HK-2 (cell line): ENCODE measurements around the gene MESD.

ENCODE experiments used
- DNase-seq: peaks from one replicate; pipeline ENCODE4 v3.0.0-alpha.2; 2018; ENCODE audit not compliant: unreplicated experiment

MESD gene

DNA sequence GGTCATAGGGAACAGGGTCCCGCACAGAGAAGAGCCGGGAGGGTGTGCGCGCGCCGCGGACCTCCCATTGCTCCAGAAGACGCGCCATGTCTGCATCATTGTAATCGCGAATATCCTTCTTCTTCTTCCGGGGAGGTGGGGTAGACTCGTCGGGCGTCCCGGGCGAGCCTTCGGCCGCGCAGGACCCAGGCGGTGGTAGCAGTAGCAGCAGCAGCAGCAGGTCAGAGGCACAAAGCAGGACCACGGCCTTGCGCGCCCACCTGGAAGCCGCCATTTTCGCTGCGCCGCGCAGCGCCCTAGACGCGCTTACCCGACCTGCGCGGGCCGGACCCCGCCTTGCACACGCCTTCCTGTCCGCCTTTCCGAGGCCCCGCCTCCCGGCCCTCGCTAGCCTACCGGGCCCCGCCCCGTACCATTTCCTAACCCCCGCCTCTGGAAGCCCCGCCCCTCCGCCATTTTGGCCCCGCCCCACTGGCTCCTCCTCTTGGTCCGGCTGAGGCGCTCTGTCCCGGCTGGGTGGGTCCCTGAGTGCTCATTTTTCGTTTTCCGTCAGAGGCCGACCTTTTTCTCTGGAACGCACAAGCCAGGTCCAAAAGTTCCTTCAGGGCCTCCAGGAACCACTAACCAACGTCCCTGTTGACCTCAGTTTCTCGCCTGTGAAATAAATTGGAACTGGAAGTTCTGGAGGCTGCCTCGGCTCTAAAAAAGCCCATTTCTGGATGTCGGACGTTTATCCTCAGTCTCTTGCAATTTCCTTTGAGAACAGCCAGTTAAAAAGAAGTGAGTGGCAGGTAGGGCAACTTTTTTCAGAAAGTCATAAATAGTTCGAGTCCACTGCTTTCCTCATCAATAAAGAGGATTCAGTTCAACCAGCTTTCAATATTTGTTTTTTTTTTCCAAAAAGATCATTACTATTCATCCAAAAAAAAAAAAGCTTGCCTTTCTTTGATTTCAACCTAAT is at the start of gene MESD:
TSS of gene MESD (minus strand) at position 302 of the 961 bp plus-strand sequence. CDS start at position 274, 28 bp downstream.
- peak; percentile 95 for DNase-seq

GRCh38 chr15:81038975-81039607 is 49.5 kb upstream of the MESD start:
- DNase-seq, result no peak

DNA sequence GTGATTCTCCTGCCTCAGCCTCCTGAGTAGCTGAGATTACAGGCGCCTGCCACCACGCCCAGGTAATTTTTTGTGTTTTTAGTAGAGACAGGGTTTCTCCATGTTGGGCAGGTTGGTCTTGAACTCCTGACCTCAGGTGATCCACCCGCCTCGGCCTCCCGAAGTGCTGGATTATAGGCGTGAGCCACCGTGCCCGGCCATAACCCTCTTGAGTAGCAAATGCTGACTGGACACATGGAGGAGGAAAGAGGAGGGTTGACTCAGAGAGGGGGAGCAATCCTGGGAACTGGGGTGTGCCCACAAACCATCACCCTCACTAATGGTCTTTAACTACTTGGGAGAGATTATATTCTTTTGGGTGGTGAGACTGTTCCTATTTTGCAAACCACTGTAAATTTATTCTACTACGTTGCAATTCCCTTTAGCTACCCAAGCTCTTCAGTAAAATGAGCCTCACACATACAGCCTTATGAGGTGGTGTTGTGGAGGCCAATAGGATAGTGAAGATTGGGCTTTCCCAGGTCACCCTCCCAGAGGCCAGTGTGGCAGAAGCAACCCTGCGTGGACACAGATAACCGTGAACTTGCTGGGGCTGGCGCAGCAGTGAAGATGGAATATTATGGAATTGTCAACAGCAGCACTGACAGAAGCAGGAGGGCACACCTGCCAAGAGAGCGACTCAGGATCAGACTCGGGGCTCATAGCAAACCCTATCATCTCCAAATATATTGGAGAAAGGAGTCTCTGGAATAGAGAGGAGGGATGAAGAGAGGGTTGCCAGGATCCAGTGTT is 48.5 kb upstream of the MESD start:
- no peak for DNase-seq

- no peak for DNase-seq
These were observed 43.9 kb upstream of the MESD start for GRCh38 chr15:81033508-81033907.

GRCh38 chr15:81032818-81033217 is 43.2 kb upstream of the MESD start:
- no peak for DNase-seq

DNA sequence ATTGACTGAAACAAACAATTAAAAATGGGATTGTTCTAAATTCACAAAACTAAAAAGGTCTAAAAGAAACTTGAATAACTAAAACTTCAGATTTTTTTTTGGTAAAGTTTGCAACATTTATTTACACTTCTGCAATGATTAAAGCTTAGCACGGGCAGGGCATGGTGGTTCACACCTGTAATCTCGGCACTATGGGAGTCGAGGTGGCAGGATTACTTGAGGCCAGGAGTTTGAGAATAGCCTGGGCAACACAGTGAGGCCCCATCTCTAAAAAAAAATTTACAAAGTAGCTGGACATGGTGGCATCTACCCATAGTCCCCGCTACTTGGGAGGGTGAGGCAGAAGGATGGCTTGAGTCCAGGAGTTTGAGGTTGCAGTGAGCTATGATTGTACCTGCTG is 42.7 kb upstream of the MESD start:
- no peak for DNase-seq

- no peak for DNase-seq
These were observed 41.6 kb upstream of the MESD start for GRCh38 chr15:81031203-81031602.

DNA sequence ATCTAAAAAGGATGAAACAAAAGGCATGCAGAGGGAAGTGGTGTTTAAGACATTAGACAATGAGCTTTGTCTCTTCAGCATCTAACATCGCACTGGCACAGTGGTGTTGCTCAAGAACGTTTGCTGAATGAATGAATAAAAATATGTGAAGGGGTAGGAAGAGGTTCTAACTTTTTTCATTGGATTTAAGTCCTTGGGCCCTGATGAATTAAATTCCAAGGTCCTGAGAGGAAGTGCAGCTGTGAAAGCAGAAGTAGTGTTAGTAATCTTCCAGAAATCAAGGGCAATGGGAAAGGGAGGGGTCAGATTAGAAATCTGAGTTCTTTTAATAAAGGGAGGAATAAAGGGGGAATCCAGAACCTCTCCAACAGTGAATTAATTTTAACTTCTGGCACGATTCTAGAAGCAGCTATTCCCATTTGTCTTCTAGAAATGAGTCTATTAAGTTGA is 40.7 kb upstream of the MESD start:
- no peak for DNase-seq

DNA sequence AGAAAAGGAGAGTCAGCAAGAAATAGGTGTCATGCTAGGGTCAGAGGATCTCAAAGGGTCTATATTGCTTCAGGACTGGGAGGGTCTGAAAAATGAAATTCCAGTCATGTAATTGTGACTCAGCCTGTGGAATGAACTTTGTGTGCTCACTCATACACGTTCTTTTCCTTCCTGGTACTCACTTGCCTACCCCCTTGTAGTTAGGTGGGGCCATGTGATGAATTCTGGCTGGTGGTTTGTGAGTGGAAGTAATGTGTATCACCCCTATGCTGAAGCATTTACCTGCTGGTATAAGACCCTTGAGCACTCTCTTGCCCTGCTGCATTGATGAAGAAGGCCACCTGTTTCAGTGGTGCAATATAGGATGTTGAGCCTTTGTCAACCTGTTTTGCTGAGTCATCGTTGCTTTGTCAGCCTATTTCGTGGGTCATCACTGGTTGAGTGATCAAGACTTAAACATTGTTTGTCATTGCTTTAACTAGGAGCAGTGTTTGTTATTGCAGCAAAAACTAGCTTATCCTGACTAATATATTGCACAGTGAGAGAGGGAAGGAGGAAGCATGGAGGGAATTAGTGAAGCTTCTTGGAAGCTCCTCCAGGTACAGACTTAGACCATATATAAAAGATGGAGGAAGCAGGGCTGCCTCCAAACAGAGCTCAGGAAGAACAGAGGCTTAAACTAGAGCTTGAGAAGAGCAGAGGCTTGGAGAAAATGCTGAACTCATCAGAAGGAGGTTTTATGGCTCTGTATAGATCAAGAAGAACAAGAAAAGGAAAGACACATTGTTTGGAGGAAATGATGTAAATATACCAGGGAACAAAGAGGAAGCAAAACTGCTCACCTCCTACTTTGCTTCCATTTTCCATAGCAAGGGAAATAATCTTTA is 40.0 kb upstream of the MESD start:
- no peak for DNase-seq

DNA sequence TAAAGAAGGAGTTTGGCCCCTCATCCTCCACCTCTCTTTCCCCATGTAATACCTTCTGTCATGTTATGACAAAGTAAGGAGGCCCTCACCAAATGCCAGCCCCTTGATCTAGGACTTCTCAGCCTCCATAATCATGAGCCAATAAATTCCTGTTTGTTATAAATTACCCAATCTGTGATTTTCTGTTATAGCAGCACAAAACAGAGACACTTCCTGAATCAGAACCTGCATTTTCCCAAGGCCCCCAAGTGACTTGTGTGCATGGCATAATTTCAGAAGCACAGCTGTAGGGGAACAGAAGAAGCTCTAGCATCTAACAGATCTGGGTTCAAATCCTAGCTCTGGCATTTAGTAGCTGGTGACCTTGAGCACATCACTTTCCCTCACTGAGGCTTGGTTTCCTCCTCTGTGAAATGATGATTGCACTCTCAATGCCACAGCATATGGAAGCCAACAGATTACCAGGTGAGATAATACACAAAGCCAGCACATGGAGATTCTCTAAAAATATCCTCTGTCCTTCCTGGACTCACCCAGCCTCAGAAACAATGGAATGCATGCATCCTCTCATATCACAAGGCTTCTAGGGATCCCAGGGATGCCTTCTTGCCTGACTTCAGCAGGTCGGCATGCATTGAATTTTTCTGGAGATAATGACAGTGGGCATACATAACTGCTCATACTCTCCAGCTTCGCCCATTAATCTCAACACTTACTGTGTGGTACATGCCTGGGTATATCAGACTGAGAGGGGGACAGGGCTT is 37.4 kb upstream of the MESD start:
- DNase-seq, result no peak

DNA sequence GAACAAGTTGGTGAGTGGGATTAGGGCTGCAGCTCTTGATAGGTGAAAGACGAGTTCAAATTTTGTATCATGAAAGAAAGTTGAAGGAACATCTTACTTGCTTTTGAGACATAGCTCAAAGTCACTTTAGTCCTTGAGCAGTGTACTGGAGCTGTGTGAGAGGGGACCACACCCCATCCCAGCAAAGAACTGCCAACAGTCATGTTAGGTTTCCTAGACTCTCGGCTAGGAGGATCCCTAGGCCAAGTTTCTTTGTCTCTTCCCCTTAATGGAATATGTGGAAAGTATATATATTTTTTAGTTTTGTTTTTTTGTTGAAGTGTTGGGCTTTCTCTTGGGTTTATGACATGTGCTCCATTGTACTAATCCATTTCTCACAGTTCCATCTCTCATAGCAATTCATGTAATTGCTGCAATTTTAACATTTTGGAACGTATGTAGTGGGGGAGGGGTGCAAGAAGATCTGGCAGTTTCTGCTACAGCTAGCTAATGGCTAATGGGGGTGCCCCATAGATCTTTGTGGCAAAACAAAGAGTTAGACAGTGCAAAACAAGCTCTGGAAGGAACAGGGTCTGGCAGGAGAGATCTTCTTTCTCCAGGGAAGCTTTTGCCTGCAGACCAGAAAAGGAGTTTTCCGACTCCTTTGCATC is 36.2 kb upstream of the MESD start:
- DNase-seq, result no peak

DNA sequence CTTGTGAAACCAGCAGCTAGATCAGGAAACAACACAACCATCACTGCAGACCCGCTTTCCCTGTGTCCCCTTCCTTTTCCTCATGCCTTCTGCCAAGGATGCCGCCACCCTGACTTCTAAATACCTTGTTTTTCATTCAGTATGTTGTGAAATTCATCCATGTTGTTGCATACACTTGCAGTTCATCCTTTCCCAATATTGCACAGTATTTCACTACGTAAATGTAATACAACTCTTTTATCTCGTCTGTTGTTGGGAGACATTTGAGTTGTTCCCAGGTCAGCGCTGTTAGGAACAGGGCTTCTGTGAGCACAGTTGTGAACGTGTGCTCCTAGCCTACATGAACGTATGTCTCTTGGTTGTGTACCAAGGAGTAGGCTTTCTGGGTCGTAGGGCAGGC is 35.3 kb upstream of the MESD start:
- DNase-seq, result no peak

- DNase-seq, result no peak
These were observed 34.8 kb upstream of the MESD start for GRCh38 chr15:81024265-81024872.

DNA sequence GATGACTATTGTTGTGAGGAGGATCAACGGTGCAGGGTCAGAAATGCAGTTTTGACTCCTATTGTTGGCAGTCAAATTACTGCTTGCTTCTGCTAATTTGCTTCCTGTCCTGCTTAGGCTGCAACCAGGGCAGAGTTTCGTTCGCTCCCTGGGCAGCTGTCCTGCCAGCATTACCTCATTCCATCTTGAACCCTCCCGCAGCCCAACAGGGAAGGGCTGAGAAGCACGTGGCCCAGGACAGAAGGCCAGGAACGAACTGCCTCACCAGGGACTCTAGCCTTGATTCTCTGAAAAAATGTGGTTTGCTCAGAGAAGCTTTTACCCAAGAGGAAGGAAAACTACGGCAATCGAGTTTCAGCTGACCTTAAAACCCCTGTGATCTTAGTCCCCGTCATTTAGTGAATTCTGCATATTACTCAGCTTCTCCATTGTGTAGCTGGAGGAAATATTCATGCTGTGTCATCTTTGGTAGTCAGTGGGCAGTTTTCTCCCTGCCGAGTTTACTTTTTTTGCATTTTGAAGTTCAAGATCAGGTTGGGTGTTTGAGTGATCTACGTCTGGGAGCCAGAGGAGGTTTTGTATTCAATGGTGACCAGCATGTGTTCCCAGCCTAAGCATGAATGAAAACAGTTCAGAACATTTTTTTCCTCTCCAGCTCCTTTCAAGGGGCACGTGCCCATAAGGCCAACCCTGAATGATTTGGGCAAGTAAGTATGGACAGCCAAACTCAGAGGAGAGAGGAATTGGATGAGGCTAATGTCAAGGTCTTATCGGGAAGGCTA is 34.1 kb upstream of the MESD start:
- no peak for DNase-seq

DNA sequence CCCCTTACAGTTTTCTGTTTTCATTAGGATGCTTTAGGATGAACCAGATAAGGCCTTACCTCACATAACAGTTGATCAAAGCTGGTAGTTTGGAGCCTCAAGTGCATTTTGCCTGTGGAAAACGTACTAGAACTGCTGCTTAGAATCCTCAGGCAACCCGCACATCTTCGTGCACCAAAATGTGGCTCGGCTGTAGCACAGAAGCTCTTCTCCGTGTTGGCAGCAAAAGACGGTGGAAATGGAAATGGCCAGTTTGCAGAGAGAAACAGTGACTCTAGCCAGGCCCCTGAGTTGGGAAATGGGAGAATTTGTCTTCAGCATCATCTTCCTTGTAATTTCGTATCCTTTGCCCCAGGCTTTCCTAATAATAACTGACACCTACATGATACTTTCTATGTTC is 31.7 kb upstream of the MESD start:
- no peak for DNase-seq

- DNase-seq, result no peak
These were observed 28.6 kb upstream of the MESD start for GRCh38 chr15:81018197-81018596.

- no peak for DNase-seq
These were observed 27.0 kb upstream of the MESD start for GRCh38 chr15:81016489-81017068.
